Measurements from ENCODE around the gene ZSWIM2. TPM values are rescaled to one million over a fixed set of nuclear protein-coding genes. Genes with fewer than 3 reads are reported as not detected.
"Not testable (repeated sequence)": the region's sequence is repeated elsewhere in the genome, so short reads cannot be mapped to it uniquely, and the experiment has no call there.

The ZSWIM2 gene
- total and polyA plus RNA-seq, 9 donors = not detected

DNA sequence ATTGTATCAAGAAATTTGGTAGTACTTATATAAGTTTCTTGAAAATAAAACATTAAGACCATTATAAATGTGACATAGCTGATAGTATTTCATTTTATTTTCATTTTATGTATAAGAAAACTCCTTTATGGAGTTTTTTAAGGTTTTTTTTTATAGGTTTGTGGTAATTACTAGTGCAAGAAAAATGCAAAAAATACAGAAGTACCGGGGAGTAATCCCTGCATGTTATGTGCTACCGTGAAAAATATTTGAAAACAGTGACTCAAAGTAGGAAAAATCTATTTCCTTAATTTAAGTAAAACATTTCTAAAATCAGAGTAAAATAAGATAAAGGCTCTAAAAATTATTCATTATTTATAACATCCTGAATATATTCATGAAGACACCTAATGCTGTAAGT lies 21.6 kb downstream of the ZSWIM2 start:
- Histone ChIP-seq H3K4me1 (ENCODE audit: insufficient read depth) (no peaks in the 10 kb centered on the region), H3K27me3 (no peaks in the 10 kb centered on the region), H3K9me3 (no peaks in the 10 kb centered on the region), H3K27ac (no peak overlapping the region), H3K4me3 (no peak overlapping the region), H3K36me3 (no peaks in the 10 kb centered on the region)
- TF ChIP-seq EP300 (IDR thresholded peaks at IDR 0.05) = no peak
- DNase-seq = no peak
- WGBS, 3 donors = 24 to 50% (median 26%) methylated on average over 2 of the region's 2 CpGs
- intact Hi-C loops (cut with DNase I) = no loop called here

DNA sequence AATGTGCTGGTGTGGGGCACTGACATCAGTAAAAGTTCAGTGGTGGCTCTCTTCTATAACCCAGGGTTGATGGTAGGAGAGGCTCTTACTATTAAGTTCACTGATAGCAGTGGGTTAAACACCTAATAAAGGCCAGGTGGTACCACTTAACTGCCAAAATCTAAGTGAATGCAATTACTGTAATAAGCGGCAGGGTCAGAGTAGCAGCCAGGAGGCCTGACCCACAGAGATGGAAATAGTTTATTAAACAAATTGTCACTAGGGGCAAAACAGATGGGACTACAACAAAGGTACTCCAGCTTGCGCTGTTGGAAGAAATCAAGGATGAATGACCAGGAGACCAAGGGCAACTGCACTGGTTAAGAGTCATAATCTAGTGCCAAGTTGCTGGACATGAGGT lies 26.6 kb downstream of the ZSWIM2 start:
- H3K4me1 ChIP-seq (ENCODE audit: insufficient read depth) = no peaks in the 10 kb centered on the region
- H3K4me3 ChIP-seq = no peak overlapping the region
- no peaks in the 10 kb centered on the region for H3K9me3 ChIP-seq
- no peak overlapping the region for H3K27ac ChIP-seq
- no peaks in the 10 kb centered on the region for H3K36me3 ChIP-seq
- no peak for DNase-seq
- H3K27me3 ChIP-seq = no peaks in the 10 kb centered on the region
- 73 to 87% (median 83%) methylated on average over 2 of the region's 2 CpGs for WGBS, 3 donors
- no peak for TF ChIP-seq POLR2A (IDR thresholded peaks at IDR 0.05)
- TF ChIP-seq EP300 (IDR thresholded peaks at IDR 0.05) = no peak
- no peak for TF ChIP-seq CTCF (IDR thresholded peaks at IDR 0.05)
- intact Hi-C loops (cut with DNase I) = no loop called here

- intact Hi-C loops (cut with DNase I) = no loop called here
- no peaks in the 10 kb centered on the region for H3K4me1 ChIP-seq (ENCODE audit: insufficient read depth)
- no peak for DNase-seq
- no peak overlapping the region for H3K27ac ChIP-seq
- WGBS, 3 donors = 85 to 87% (median 87%) methylated on average over 7 of the region's 7 CpGs
- no peaks in the 10 kb centered on the region for H3K9me3 ChIP-seq
- H3K36me3 ChIP-seq = no peaks in the 10 kb centered on the region
- H3K27me3 ChIP-seq = no peaks in the 10 kb centered on the region
- H3K4me3 ChIP-seq = no peak overlapping the region
- TF ChIP-seq POLR2A (IDR thresholded peaks at IDR 0.05) (no peak), CTCF (IDR thresholded peaks at IDR 0.05) (no peak), EP300 (IDR thresholded peaks at IDR 0.05) (no peak)
These were observed 28.7 kb downstream of the ZSWIM2 start for GRCh38 chr2:186820303-186820702.

- WGBS, 3 donors = 85 to 93% (median 91%) methylated on average over 6 of the region's 6 CpGs
- H3K4me1 ChIP-seq (ENCODE audit: insufficient read depth); H3K36me3 ChIP-seq; H3K27ac ChIP-seq; H3K9me3 ChIP-seq; intact Hi-C loops (cut with DNase I); H3K27me3 ChIP-seq; H3K4me3 ChIP-seq; DNase-seq: not testable (repeated sequence)
These were observed 37.2 kb downstream of the ZSWIM2 start for GRCh38 chr2:186811760-186812159.

- Histone ChIP-seq H3K4me1 (ENCODE audit: insufficient read depth) (no peaks in the 10 kb centered on the region), H3K4me3 (no peak overlapping the region), H3K27ac (no peak overlapping the region), H3K9me3 (peaks cover 0 to 3% of the 10 kb centered on the region in 2 donors), H3K27me3 (no peaks in the 10 kb centered on the region), H3K36me3 (no peaks in the 10 kb centered on the region)
- intact Hi-C loops (cut with DNase I) = no loop called here
- no peak for DNase-seq
- no peak for TF ChIP-seq POLR2A (IDR thresholded peaks at IDR 0.05)
- no peak for TF ChIP-seq EP300 (IDR thresholded peaks at IDR 0.05)
- no peak for TF ChIP-seq CTCF (IDR thresholded peaks at IDR 0.05)
- WGBS, 3 donors = 88 to 100% (median 93%) methylated on average over 1 of the region's 1 CpG
These were observed 42.4 kb downstream of the ZSWIM2 start for GRCh38 chr2:186806591-186806990.

DNA sequence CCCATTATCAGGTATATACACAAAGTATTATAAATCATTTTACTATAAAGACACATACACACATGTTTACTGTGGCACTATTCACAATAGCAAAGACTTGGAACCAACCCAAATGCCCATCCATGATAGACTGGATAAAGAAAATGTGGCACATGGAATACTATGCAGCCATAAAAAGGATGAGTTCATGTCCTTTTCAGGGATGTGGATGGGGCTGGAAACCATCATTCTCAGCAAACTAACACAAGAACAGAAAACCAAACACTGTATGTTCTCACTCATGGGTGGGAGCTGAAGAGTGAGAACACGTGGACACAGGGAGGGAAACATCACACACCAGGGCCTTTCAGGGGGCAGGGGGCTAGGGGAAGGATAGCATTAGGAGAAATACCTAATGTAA lies 50.4 kb downstream of the ZSWIM2 start:
- intact Hi-C loops (cut with DNase I); H3K4me3 ChIP-seq; DNase-seq; H3K4me1 ChIP-seq (ENCODE audit: insufficient read depth); H3K9me3 ChIP-seq; H3K27ac ChIP-seq; H3K27me3 ChIP-seq; H3K36me3 ChIP-seq: not testable (repeated sequence)
- WGBS, 3 donors = 86 to 92% (median 90%) methylated on average over 1 of the region's 1 CpG
